OCI-LY3 (cell line): ENCODE measurements around the gene NPR3.

ENCODE experiments used
- CTCF ChIP-seq: fragments of 200-600, 300-600 bp; sonication (generic); IDR thresholded peaks from 2 replicates; pipeline ENCODE4 v1.5.1; 2014; ENCODE audit warnings: antibody characterized with exemption, low read length, low read depth
- EZH2phosphoT487 ChIP-seq: fragments of 200-600 bp; shearing (Covaris generic); IDR thresholded peaks from 2 replicates; pipeline ENCODE4 v1.6.1; 2018; ENCODE audit warnings: antibody characterized with exemption, mixed run types, low read depth

- peak; percentile 62 for TF ChIP-seq CTCF
- TF ChIP-seq EZH2phosphoT487, result no peak
Observed at GRCh38 chr5:32707418-32707997, 3.6 kb upstream of the NPR3 start.
